HepG2 (cell line): Measurements from ENCODE around the gene KANSL3. TPM values are rescaled to one million over a fixed set of nuclear protein-coding genes. Genes with fewer than 3 reads are reported as not detected.
A peak's percentile ranks its signal among the peaks of the same experiment; 100 is the strongest.

ENCODE experiments used
- ATAC-seq: fragments of 200-7000 bp; cut with Tn5 transposase; 3 replicates; pipeline ENCODE4 v1.9.1; 2020; ENCODE audit warnings: mild to moderate bottlenecking, moderate library complexity
- BruUV-seq: library from RNA; stranded (reverse); fragments of 400-500 nt; replicated peaks from 2 replicates; lab custom pipeline; 2021; lab: Mats Ljungman, UMichigan
- CTCF ChIA-PET: fragments of 300-600 bp; formaldehyde crosslinking; extraction: SDS; loops from one replicate; lab custom pipeline; 2021; ENCODE audit warnings: low total read pairs, inconsistent platforms, low intra/inter-chr PET ratio; lab: Yijun Ruan, JAX
- POLR2A ChIA-PET: fragments of 350-600 bp; sonication (Branson Sonifier 250); formaldehyde crosslinking; loops from one replicate; lab custom pipeline; 2020; ENCODE audit warnings: antibody characterized with exemption, inconsistent platforms; lab: Yijun Ruan, JAX
- DNase-seq: peaks from one replicate; pipeline ENCODE4 v3.0.0-alpha.2; 2015; ENCODE audit warnings: low spot score
- FAIRE-seq: peaks from 3 replicates; lab custom pipeline; 2011; peaks lifted over from hg19 to GRCh38; lab: Jason Lieb, UNC
- H2AFZ ChIP-seq: one replicate; pipeline ENCODE4 v1.6.1; 2011; ENCODE audit warnings: low read length, inconsistent platforms
- H3K27ac ChIP-seq: fragments of 300-600 bp; 3 replicates; pipeline ENCODE4 v1.8.0; 2011; ENCODE audit warnings: mixed run types, mild to moderate bottlenecking, mixed read lengths, low read length, inconsistent platforms; ENCODE audit not compliant: insufficient read depth; ENCODE audit errors: extremely low read length
- H3K27me3 ChIP-seq, 2 experiments: fragments of 200-600 bp in 1 of 2; 2 replicates in 1 of 2; 3 replicates in 1 of 2; pipeline versions ENCODE4 v1.6.0 to v1.8.0; 2011; ENCODE audit warnings: low read length in 2 of 2, mild to moderate bottlenecking in 2 of 2, moderate library complexity in 2 of 2, inconsistent platforms in 1 of 2; ENCODE audit not compliant: insufficient read depth in 2 of 2, control insufficient read depth in 1 of 2
- H3K36me3 ChIP-seq, 2 experiments: fragments of 200-600 bp in 1 of 2; replicated peaks in 1 of 2; 2 replicates in 1 of 2; 3 replicates in 1 of 2; pipeline versions ENCODE4 v1.5.1 to v1.8.0; 2011; ENCODE audit warnings: low read length in 2 of 2, inconsistent platforms in 1 of 2; ENCODE audit not compliant: insufficient read depth in 2 of 2, control insufficient read depth in 1 of 2
- H3K4me1 ChIP-seq: 2 replicates; pipeline ENCODE4 v1.5.1; 2012; ENCODE audit warnings: low read length, inconsistent platforms; ENCODE audit not compliant: insufficient read depth
- H3K4me2 ChIP-seq: 2 replicates; pipeline ENCODE4 v1.6.0; 2011; ENCODE audit warnings: low read depth, low read length, inconsistent platforms
- H3K4me3 ChIP-seq, 3 experiments: fragments of 200-600 bp in 1 of 3; sonication (generic), shearing (Covaris generic) in 1 of 3; replicated peaks in 1 of 3; 2 replicates each; pipeline ENCODE4 v1.5.1; 2011 to 2016; ENCODE audit warnings: low read length in 3 of 3, inconsistent platforms in 2 of 3, low read depth in 2 of 3, mild to moderate bottlenecking in 2 of 3, control low read depth in 1 of 3, mixed read lengths in 1 of 3; ENCODE audit not compliant: insufficient read depth in 1 of 3
- H3K79me2 ChIP-seq: one replicate; pipeline ENCODE4 v1.6.1; 2011; ENCODE audit warnings: low read length, inconsistent platforms; ENCODE audit not compliant: insufficient read depth
- H3K9ac ChIP-seq: 2 replicates; pipeline ENCODE4 v1.6.0; 2011; ENCODE audit warnings: mild to moderate bottlenecking, low read depth, low read length, inconsistent platforms; ENCODE audit not compliant: insufficient read depth
- H3K9me3 ChIP-seq: 2 replicates; pipeline ENCODE4 v1.5.1; 2012; ENCODE audit warnings: mild to moderate bottlenecking, low read length
- H4K20me1 ChIP-seq: 2 replicates; pipeline ENCODE4 v1.6.0; 2011; ENCODE audit warnings: inconsistent platforms, mild to moderate bottlenecking, low read length, moderate library complexity; ENCODE audit not compliant: insufficient read depth
- ARNT2 ChIP-seq: sonication (generic); formaldehyde crosslinking; IDR thresholded peaks from 2 replicates; pipeline ENCODE4 v1.8.0; 2022; ENCODE audit warnings: mild to moderate bottlenecking, low read depth, missing genetic modification reagents, moderate library complexity
- FOXC1 ChIP-seq: sonication (generic); formaldehyde crosslinking; IDR thresholded peaks from 2 replicates; pipeline ENCODE4 v1.8.0; 2022; ENCODE audit warnings: mild to moderate bottlenecking, missing genetic modification reagents, borderline replicate concordance
- FOXJ3 ChIP-seq: sonication (generic); formaldehyde crosslinking; IDR thresholded peaks from 2 replicates; pipeline ENCODE4 v1.4.0; 2020; ENCODE audit warnings: missing genetic modification reagents, mild to moderate bottlenecking, borderline replicate concordance
- MTA1 ChIP-seq: sonication (generic); formaldehyde crosslinking; IDR thresholded peaks from 2 replicates; pipeline ENCODE4 v1.4.0; 2020; ENCODE audit warnings: missing genetic modification reagents, mild to moderate bottlenecking, borderline replicate concordance
- NR2F2 ChIP-seq: IDR thresholded peaks from 2 replicates; pipeline ENCODE4 v1.6.1; 2012; ENCODE audit warnings: low read depth, inconsistent platforms, borderline replicate concordance
- NR2F6 ChIP-seq, 2 experiments: IDR thresholded peaks; 2 replicates each; pipeline ENCODE4 v1.6.1; 2016; ENCODE audit warnings: antibody characterized with exemption in 1 of 2, mild to moderate bottlenecking in 1 of 2
- PBX3 ChIP-seq: sonication (generic); formaldehyde crosslinking; IDR thresholded peaks from 2 replicates; pipeline ENCODE4 v1.8.1; 2023; ENCODE audit warnings: missing genetic modification reagents, inconsistent platforms, borderline replicate concordance
- REXO4 ChIP-seq: sonication (generic); formaldehyde crosslinking; IDR thresholded peaks from 2 replicates; pipeline ENCODE4 v1.8.0; 2022; ENCODE audit warnings: missing genetic modification reagents, mild to moderate bottlenecking, borderline replicate concordance
- TAF1 ChIP-seq: sonication (generic); formaldehyde crosslinking; IDR thresholded peaks from 2 replicates; pipeline ENCODE4 v1.4.0; 2020; ENCODE audit warnings: missing genetic modification reagents
- TIGD3 ChIP-seq: sonication (generic); formaldehyde crosslinking; IDR thresholded peaks from 2 replicates; pipeline ENCODE4 v1.5.1; 2020; ENCODE audit warnings: mild to moderate bottlenecking, missing genetic modification reagents, borderline replicate concordance
- ZIK1 ChIP-seq: sonication (generic); formaldehyde crosslinking; IDR thresholded peaks from 2 replicates; pipeline ENCODE4 v1.5.0; 2020; ENCODE audit warnings: mild to moderate bottlenecking, low read depth, missing genetic modification reagents, borderline replicate concordance
- ZNF263 ChIP-seq: sonication (generic); formaldehyde crosslinking; IDR thresholded peaks from 2 replicates; pipeline ENCODE4 v1.4.0; 2020; ENCODE audit warnings: missing genetic modification reagents
- ZNF383 ChIP-seq: sonication (generic); formaldehyde crosslinking; IDR thresholded peaks from 2 replicates; pipeline ENCODE4 v1.4.0; 2020; ENCODE audit warnings: missing genetic modification reagents, mild to moderate bottlenecking, borderline replicate concordance
- ZNF629 ChIP-seq: sonication (generic); formaldehyde crosslinking; conservative IDR thresholded peaks from 2 replicates; pipeline ENCODE4 v1.5.0; 2020; ENCODE audit warnings: missing genetic modification reagents
- WGBS: methylation state at CpG from one replicate; pipeline ENCODE4 v1.1.6; 2017; ENCODE audit warnings: low lambda C conversion rate; 5-methylcytosine and 5-hydroxymethylcytosine counted together
- in situ Hi-C: cut with HindIII; loops from 2 replicates; pipeline ENCODE4 v1.10.0; 2017; ENCODE audit warnings: low pct_unique_long_range_greater_than_20kb; ENCODE audit not compliant: extremely low pct_ligation_motif_present
- intact Hi-C: fragments of 100-400 bp; cut with micrococcal nuclease; formaldehyde crosslinking; loops from one replicate; pipeline ENCODE4 v1.10.0; 2022; ENCODE audit not compliant: unreplicated experiment
- polyA plus RNA-seq, 8 experiments: library from polyadenylated mRNA; depleted of rRNA in 3 of 8; stranded (reverse) in 7 of 8; unstranded in 1 of 8; fragments of >200 nt; fragmentation: Illumina TruSeq in 4 of 8; extraction: Trizol in 4 of 8; gene quantifications; 2 replicates each; pipeline versions ENCODE4 v1.2.1 to v1.2.3, GENCODE V29; 2011 to 2016; ENCODE audit warnings: low read depth in 4 of 8, missing spikeins in 1 of 8, mixed read lengths in 1 of 8; ENCODE audit not compliant: insufficient read depth in 1 of 8
- total RNA-seq, 5 experiments: library from RNA; depleted of rRNA; stranded (reverse); fragments of >200 nt; fragmentation: Illumina TruSeq; extraction: Trizol; gene quantifications; 2 replicates each; pipeline ENCODE4 v1.2.3, GENCODE V29; 2016; ENCODE audit warnings: low read depth in 1 of 5
- TF ChIP-seq, protein P1 (sequence below): sonication (generic); formaldehyde crosslinking; IDR thresholded peaks from 2 replicates; pipeline ENCODE4 v1.9.0; 2021; ENCODE audit warnings: missing genetic modification reagents, borderline replicate concordance
- TF ChIP-seq, protein P2 (sequence below): IDR thresholded peaks from 2 replicates; pipeline ENCODE4 v1.6.1; 2016; ENCODE audit warnings: missing compliant biosample characterization, missing genetic modification reagents, borderline replicate concordance

Gene KANSL3
- total and polyA plus RNA-seq, 2 of the 13 experiments (the other 11 are each of a cell fraction or from before 2014, with no cell fraction given) = 20.8 to 37.3 TPM

- H3K9ac ChIP-seq = peak overlapping the region; percentile 39
- BruUV-seq = TSS peak; percentile 88
- WGBS = 2% methylated on average over 15 of the region's 16 CpGs
- DNase-seq (peak; percentile 99), FAIRE-seq (peak; percentile 100), ATAC-seq (peak; percentile 75)
- H2AFZ ChIP-seq = peak overlapping the region; percentile 51
- no peaks in the 10 kb centered on the region for H3K27me3 ChIP-seq
- H3K4me3 ChIP-seq = peak overlapping the region; percentile 9 to 67 (median 35); a peak in 4 of 6 replicates
- H3K27ac ChIP-seq = peak overlapping the region; percentile 43
- H3K79me2 ChIP-seq = no peaks in the 10 kb centered on the region
- in situ Hi-C loops (no loop called here), intact Hi-C loops (no loop called here)
- peaks cover 58% of the 10 kb centered on the region for H3K4me1 ChIP-seq
- no peaks in the 10 kb centered on the region for H3K36me3 ChIP-seq
- H4K20me1 ChIP-seq = no peaks in the 10 kb centered on the region
- POLR2A ChIA-PET = interaction anchor here (0.9 to 2.9 kb wide), 7 partner anchors 18 to 312 kb away, joined by 3 to 7 read pairs (median 3); partner anchors contain the start of gene CNNM4
- CTCF ChIA-PET = no interaction called here
- H3K4me2 ChIP-seq = peak overlapping the region; percentile 97
- H3K9me3 ChIP-seq = no peaks in the 10 kb centered on the region
- TF ChIP-seq MTA1 (CRISPR knock-in tag) (no peak), NR2F6 (IDR thresholded peaks at IDR 0.05) (peak; percentile 65), NR2F6 (CRISPR knock-in tag; IDR thresholded peaks at IDR 0.05) (peak; percentile 86), PBX3 (CRISPR knock-in tag) (no peak), TIGD3 (CRISPR knock-in tag) (no peak), FOXJ3 (0 out of 2 replicates have a peak, but pooled peaks have one; percentile 47), ZNF383 (CRISPR knock-in tag) (no peak), ZIK1 (no peak), ZNF629 (CRISPR knock-in tag) (peak; percentile 57; the same call in 1 of the 2 replicates), NR2F2 (no peak; the same call in 1 of the 2 replicates), TAF1 (CRISPR knock-in tag) (peak; percentile 47; the same call in 1 of the 2 replicates), ZNF263 (CRISPR knock-in tag) (peak; percentile 38; the same call in 1 of the 2 replicates), FOXC1 (CRISPR knock-in tag) (no peak), REXO4 (CRISPR knock-in tag) (no peak), ARNT2 (peak; percentile 93)
- TF ChIP-seq, protein P1, sequence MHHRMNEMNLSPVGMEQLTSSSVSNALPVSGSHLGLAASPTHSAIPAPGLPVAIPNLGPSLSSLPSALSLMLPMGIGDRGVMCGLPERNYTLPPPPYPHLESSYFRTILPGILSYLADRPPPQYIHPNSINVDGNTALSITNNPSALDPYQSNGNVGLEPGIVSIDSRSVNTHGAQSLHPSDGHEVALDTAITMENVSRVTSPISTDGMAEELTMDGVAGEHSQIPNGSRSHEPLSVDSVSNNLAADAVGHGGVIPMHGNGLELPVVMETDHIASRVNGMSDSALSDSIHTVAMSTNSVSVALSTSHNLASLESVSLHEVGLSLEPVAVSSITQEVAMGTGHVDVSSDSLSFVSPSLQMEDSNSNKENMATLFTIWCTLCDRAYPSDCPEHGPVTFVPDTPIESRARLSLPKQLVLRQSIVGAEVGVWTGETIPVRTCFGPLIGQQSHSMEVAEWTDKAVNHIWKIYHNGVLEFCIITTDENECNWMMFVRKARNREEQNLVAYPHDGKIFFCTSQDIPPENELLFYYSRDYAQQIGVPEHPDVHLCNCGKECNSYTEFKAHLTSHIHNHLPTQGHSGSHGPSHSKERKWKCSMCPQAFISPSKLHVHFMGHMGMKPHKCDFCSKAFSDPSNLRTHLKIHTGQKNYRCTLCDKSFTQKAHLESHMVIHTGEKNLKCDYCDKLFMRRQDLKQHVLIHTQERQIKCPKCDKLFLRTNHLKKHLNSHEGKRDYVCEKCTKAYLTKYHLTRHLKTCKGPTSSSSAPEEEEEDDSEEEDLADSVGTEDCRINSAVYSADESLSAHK (CRISPR knock-in tag) = no peak
- TF ChIP-seq, protein P2, sequence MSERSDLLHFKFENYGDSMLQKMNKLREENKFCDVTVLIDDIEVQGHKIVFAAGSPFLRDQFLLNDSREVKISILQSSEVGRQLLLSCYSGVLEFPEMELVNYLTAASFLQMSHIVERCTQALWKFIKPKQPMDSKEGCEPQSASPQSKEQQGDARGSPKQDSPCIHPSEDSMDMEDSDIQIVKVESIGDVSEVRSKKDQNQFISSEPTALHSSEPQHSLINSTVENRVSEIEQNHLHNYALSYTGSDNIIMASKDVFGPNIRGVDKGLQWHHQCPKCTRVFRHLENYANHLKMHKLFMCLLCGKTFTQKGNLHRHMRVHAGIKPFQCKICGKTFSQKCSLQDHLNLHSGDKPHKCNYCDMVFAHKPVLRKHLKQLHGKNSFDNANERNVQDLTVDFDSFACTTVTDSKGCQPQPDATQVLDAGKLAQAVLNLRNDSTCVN (CRISPR knock-in tag) = peak; percentile 34; the same call in 1 of the 2 replicates
These were observed 81.4 kb downstream of the KANSL3 start for GRCh38 chr2:96556441-96557330.
